Stimulated activated CD4-positive, alpha-beta T cell treated with anti-CD3 and anti-CD28 coated beads, Interleukin-15, amount 100 ng/mL, for 48 hours (primary cell): Measurements from ENCODE around the gene ATF6B.
A peak's percentile ranks its signal among the peaks of the same experiment; 100 is the strongest.

Experiments used
- DNase-seq, 2 donors: peaks; one replicate each; pipeline ENCODE4 v3.0.0-alpha.2; 2020; ENCODE audit warnings: low read depth in 2 of 2

Gene ATF6B

GRCh38 chr6:32127717-32128592 lies at the start of gene ATF6B:
TSS of gene ATF6B (minus strand) at chr6:32128246. CDS start at chr6:32128207, 39 bp downstream.
- peak; percentile 97 for DNase-seq

DNA sequence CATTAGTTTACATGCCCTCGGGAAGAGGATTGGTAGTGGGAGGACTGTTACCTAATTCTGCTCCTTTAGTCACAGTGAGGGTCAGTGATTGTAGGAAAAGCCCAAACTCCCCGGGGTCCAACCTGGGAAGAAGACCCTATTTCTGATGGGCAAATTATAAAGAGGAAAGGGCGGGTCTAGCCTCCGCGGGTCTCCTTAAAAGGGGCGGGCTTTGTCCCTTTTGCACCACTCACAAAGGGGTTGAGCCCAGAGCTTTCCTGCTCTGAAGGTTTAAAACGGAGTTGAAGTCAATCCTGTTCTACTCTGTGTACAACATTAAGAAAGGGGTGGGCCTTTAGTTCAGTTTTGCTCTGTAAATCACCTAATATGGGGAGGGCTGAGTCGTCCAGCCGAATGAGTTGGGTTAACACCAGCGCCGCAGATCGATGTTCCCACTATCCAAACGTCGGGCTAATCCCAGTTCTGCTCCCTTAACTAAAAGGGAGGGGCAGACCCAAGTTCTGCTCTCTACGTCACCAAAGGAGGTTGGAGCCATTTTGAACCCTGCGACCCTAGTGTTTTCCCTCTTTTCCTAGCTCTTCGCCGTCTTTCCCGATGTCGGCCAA lies 49.2 kb upstream of the ATF6B start:
- no peak for DNase-seq

GRCh38 chr6:32176476-32177182 lies 48.6 kb upstream of the ATF6B start:
- no peak for DNase-seq

DNA sequence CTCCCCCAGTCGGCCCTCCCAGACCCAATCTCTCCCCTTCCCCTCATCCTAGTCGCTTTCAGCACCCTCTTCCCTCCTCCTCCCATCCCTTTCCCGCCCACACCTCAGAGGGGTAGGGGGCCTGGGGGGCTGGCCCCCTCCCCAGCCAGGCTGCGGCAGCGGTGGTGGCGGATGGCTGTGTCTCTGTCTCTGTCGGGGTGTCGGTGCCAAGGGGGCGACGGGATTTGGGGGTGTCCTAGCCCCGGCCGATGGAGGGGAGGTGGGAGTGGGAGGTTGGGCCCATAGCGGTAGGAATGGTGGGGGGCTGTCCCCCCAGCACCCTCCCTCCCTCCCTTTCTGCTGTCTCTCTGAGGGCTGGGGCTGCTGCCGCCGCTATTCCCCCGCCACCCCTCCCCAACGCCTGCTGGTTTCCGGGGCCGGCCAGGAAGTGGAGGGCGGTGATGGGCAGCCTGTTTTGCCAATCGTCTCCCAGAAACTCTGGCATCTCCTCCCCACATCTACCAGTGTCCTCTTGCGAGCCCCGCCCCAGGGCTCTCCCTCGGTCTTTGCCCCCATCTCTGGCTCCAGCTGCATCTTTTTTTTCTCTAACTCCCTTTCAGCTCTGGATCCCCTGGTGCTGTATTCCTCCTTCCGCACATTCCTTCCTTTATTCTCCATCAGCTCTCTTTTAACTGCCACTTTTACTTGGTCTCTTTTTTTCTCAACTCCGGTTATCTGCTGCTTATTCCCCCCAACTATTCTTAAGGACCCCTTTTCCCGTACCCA lies 47.8 kb upstream of the ATF6B start, which contains the start of gene AGPAT1:
Gene AGPAT1 (minus strand): TSS at position 374 of the 765 bp plus-strand sequence. CDS start 4,588 bp downstream, outside the sequence.
- peak; percentile 93 to 97 for DNase-seq

DNA sequence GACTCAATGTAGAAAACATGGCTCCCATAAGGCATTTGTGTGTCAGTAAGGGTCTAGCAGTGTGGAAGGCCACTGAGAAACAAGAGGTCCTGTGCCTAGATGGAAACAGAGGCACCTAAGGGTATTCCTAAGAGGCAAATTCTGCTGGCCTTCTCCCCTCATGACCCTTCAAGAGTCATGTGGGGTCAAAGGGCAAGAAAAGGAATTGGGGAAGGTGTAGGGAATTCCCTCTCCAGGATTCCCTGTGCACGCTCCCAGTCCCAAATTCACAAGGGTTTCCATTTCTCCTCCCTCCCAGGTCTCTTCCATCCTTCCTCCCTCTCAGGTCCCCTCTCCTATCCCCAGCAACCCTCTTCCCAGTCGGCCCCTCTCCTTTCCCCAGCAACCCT lies 47.3 kb upstream of the ATF6B start:
- no peak for DNase-seq

- no peak for DNase-seq
These were observed 46.4 kb upstream of the ATF6B start for GRCh38 chr6:32174416-32174815.

DNA sequence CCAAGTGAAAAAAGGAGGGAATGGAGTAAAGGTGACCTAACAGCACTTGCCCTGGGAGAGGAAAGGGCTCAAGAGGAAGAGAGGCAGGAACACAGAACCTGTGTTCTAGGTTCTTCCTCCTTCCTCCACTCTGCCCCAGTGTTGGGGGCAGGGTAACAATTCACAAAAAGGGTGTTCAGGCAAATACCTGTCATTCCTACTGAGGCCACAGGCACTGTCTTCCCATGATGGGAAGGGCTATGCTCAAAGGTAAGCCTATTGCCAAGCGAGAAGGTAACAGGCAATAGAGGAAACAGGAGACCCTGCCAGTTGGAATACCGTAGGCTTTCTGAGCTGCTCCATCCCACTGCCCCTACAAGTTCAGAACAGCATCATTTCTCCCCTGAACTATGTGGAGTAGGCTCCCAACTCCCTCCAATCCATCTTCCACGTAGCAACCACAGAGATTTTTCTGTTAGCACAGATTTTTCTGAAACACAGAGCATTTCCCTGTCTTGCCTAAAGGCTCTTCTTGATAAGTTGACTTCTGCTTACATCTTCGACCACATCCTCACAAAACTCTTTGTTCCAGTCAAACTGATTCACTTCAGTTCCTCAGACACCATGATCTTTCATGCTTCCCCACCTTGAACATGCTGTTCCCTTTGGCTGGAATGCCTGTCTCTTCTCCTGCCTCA lies 45.1 kb upstream of the ATF6B start:
- DNase-seq, result no peak

DNA sequence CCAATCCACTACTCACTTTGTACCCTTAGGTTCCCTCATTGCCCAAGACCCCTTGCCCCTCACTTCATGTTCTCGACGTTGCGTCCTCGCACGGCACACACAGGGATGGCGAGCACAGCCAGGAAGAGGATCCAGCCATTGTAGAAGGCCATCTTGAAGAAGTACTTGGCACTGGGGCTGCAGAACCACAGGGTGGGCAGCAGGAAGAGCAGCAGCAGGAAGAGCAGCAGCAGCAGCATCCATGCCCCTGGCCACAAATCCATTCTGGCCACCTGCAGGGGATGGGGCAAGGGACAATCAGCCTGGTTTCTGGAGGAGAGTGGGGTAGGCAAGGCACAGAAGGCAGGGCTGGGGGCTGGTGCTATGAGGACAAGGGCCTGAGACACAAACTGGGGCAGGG lies 43.2 kb upstream of the ATF6B start:
- DNase-seq, result no peak

DNA sequence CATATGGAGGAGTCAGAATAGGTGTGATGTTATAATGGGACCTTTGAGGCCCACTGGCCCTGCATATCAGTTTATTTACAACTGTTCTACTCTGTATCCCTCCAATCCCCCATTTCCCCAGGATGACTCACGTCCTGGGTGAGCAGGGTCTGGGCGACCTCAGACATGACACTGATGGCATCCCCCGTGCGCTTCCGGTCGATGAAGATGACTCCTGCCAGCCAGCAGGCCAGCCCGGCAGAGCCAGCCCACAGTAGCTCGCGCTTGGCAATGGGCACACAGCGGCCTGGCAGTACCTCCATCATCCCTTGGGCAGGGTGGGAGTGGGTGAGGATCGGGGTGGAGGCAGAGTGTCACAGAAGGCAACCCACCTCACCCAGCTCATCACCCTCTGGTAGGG lies 42.2 kb upstream of the ATF6B start:
- DNase-seq, result no peak

DNA sequence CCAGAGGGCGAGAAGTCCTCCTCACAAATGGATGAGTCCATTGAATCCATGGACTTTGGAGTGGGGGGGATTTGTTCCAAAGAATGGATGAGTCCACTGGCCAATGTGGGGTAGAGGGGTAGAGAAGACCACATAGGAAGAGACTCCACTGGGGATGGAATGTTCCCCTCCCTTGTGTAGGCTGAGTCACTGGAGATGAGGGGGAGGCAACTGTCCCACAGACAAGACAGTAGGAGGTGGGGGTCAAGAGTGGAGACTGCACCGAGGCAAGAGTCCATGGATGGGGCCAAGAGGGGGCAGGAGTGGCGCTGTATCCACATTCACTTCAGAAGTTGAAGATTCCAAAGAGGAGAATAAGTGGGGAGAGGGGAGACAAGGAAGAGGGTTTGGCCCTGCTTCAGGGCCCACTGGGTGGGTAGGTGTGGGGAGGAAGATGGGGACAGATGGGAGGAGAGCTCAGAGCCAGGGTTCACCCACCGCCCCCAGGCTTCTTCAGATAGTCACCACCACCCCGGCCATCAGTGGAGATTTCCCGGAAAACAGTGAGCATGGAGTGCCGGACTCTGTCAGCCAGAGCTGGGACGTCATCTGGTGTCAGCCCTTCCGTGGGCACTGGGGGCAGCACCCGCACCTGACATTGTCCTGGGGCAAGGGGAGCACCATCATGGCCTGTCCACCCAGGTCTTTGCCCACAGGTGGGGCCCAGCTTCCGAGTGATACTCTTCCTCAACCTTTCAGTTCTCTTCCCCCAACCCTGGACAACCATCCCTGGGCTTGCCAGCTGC lies 41.0 kb upstream of the ATF6B start:
- DNase-seq, result no peak

GRCh38 chr6:32168350-32168749 lies 40.3 kb upstream of the ATF6B start:
- no peak for DNase-seq

- no peak for DNase-seq
These were observed 39.8 kb upstream of the ATF6B start for GRCh38 chr6:32167761-32168262.

GRCh38 chr6:32167154-32167760 lies 39.2 kb upstream of the ATF6B start:
- DNase-seq, result no peak

DNA sequence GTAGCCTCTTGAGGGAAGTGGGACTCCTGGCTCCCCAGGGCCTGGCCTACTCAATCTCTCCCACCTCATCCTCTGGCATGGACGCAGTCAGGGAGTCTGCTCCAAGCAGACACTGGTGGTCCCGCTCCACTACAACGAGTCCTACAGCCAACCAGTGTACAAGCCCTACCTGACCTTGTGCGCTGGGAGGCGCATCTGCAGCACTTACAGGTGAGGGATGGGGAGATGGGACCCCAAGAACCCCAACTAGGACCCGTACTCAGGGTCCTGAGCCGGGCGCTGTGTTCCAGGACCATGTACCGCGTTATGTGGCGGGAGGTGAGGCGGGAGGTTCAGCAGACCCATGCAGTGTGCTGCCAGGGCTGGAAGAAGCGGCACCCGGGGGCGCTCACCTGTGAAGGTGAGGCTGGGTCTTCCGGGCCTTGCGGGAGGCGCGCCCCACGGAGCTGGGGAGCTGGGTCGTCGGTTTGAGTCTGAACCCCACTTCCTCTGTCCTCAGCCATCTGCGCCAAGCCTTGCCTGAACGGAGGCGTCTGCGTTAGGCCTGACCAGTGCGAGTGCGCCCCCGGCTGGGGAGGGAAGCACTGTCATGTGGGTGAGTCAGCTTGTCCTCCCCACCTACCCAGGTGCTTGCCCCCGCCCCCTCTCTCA lies 38.5 kb upstream of the ATF6B start:
- no peak for DNase-seq

- DNase-seq, result no peak
These were observed 36.2 kb upstream of the ATF6B start, which contains the start of gene EGFL8 for GRCh38 chr6:32164295-32164694. TSS of gene EGFL8 (plus strand) at chr6:32164595. CDS start at chr6:32166166, 1,571 bp downstream.

- no peak for DNase-seq
These were observed 35.7 kb upstream of the ATF6B start for GRCh38 chr6:32163559-32164258.

DNA sequence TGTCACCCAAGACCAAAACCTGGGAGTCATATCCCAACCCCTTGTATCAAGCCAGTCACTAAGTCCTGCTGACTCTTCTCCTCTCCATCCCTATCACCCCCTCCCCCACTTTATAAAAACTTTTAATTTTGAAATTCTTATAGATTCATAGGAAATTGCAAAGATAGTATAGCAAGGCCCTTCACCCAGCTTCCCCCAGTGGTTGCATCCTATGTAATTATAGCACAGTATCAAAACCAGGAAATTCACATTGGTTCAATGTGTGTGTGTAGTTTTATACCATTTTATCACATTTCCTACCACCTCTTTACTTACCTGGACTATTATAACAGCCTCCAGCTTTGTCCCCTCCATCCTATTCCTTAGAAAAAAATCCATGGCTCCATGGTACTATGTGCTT lies 30.0 kb upstream of the ATF6B start:
- DNase-seq, result no peak

DNA sequence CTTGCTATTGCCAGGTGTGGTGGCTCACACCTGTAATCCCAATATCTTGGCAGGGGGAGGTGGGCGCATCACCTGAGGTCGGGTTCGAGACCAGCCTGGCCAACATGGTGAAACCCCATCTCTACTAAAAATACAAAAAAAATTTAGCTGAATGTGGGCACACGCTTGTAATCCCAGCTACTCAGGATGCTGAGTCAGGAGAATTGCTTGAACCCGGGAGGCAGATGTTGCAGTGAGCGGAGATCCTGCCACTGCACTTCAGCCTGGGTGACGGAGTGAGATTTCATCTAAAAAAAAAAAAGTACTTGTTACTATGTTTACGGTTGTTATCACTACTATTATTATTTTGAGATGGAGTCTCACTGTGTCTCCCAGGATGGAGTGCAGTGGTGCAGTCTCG lies 28.8 kb upstream of the ATF6B start:
- DNase-seq, result no peak
